ENCODE measurements around the gene MYLK. TPM values are rescaled to one million over a fixed set of nuclear protein-coding genes. Genes with fewer than 3 reads are reported as not detected.

The MYLK gene
- polyA plus RNA-seq, 3 donors from 2014 or later: 0.36 to 3.7 (median 0.89) TPM

DNA sequence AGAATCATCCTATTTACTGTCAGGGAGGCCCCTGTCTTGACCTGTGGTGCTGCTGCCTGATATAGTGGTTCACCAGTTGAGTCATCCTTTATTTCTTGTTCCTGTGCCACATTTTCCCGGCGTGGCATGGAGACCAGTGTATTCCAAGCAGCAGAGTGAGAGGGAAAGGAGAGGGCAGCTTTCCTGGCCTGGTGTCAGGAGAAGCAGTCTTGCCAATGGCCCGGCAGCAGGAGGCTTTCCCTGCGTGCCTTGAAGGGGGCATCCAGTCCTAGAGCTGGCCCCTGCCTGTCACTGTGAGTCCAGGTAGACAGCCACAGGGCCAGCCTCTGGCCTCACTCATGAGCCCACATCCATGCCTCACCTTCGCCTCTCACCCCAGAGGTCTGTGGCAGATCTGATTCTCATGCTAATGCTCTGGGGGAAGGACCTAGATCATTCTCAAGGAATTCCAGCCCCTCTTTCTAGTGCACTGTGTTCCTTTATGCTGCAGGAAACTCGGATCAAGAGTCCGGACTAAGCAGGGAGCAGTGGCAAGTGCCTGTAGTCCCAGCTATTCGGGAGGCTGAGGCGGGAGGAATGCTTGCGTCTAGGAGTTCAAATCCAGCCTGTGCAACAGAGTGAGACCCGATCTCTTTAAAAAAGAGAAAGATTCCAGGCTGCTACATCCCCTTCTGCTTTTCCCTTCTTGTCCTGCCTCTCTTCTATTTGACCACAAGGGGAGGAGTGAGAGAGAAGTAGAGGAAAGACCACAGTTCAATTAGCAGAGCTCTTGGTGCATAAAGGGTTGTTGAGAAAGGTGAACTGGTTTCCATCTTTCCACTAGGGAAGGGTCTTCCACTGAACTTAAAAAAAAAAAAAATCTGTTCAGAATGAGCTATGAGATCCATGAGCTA lies 232.4 kb downstream of the MYLK start:
- no peak overlapping the region for H3K4me3 Mint-ChIP-seq
- H3K9me3 Mint-ChIP-seq: peaks cover 0 to under 1% (median 0%) of the 10 kb centered on the region in 6 donors
- H3K27ac Mint-ChIP-seq: no peak overlapping the region
- H3K36me3 Mint-ChIP-seq: no peaks in the 10 kb centered on the region
- no peaks in the 10 kb centered on the region for H3K4me1 Mint-ChIP-seq
- H3K27me3 Mint-ChIP-seq (ENCODE audit: low read depth in 3 of 3): peaks cover 2 to 4% (median 3%) of the 10 kb centered on the region in 3 donors
- no peak for DNase-seq

DNA sequence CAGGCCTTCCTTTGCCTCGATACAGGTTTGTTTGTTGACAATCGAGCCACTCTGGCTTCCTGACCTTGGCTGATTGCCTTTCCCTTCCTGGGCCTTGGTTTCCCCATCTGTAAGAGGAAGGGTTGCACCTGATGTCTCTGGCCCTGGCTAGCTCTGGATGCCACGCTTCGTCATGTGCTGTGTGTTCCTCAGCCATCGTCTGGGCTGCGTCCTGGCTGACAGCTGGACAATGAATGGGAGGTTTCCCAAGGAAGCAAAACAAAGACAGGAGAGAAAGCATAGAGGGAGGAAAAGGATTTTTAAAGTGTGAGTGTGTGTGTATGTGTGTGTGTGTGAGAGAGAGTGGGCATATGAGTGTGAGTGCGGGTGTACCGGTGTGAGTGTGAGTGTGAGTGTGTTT lies 234.0 kb downstream of the MYLK start:
- Mint-ChIP-seq H3K36me3 (no peaks in the 10 kb centered on the region), H3K9me3 (peaks cover 0 to 2% (median 0%) of the 10 kb centered on the region in 6 donors), H3K4me3 (no peak overlapping the region), H3K4me1 (no peaks in the 10 kb centered on the region), H3K27ac (no peak overlapping the region), H3K27me3 (ENCODE audit: low read depth in 3 of 3) (peaks cover 2 to 3% (median 2%) of the 10 kb centered on the region in 3 donors)
- DNase-seq: no peak

GRCh38 chr3:123648696-123649405 lies 235.3 kb downstream of the MYLK start:
- no peak for DNase-seq
- H3K27ac Mint-ChIP-seq: no peak overlapping the region
- H3K4me3 Mint-ChIP-seq: no peak overlapping the region
- H3K36me3 Mint-ChIP-seq: no peaks in the 10 kb centered on the region
- H3K9me3 Mint-ChIP-seq: peaks cover 0 to 2% (median 0%) of the 10 kb centered on the region in 6 donors
- no peaks in the 10 kb centered on the region for H3K4me1 Mint-ChIP-seq
- H3K27me3 Mint-ChIP-seq (ENCODE audit: low read depth in 3 of 3): peaks cover 0 to 3% (median 2%) of the 10 kb centered on the region in 3 donors

- Mint-ChIP-seq H3K27ac (no peak overlapping the region), H3K4me1 (no peaks in the 10 kb centered on the region), H3K36me3 (no peaks in the 10 kb centered on the region), H3K27me3 (ENCODE audit: low read depth in 3 of 3) (peaks cover 0 to 6% (median 3%) of the 10 kb centered on the region in 3 donors), H3K9me3 (peaks cover 0 to 2% (median 0%) of the 10 kb centered on the region in 6 donors), H3K4me3 (no peak overlapping the region)
- no peak for DNase-seq
Measured at GRCh38 chr3:123644358-123644757, 239.8 kb downstream of the MYLK start.

- no peaks in the 10 kb centered on the region for H3K36me3 Mint-ChIP-seq
- no peaks in the 10 kb centered on the region for H3K4me1 Mint-ChIP-seq
- no peak for DNase-seq
- H3K27me3 Mint-ChIP-seq (ENCODE audit: low read depth in 3 of 3): peaks cover 0 to 6% (median 3%) of the 10 kb centered on the region in 3 donors
- H3K4me3 Mint-ChIP-seq: no peak overlapping the region
- H3K27ac Mint-ChIP-seq: no peak overlapping the region
- peaks cover 0 to 2% (median 0%) of the 10 kb centered on the region in 6 donors for H3K9me3 Mint-ChIP-seq
Measured at GRCh38 chr3:123642957-123643330, 241.2 kb downstream of the MYLK start.

- H3K4me1 Mint-ChIP-seq: no peaks in the 10 kb centered on the region
- H3K4me3 Mint-ChIP-seq: no peak overlapping the region
- peak in 2 of 3 donors; percentile 19 to 25 for DNase-seq
- H3K27me3 Mint-ChIP-seq (ENCODE audit: low read depth in 3 of 3): peaks cover 0 to 6% (median 3%) of the 10 kb centered on the region in 3 donors
- no peak overlapping the region for H3K27ac Mint-ChIP-seq
- H3K9me3 Mint-ChIP-seq: peaks cover 0 to 2% (median 0%) of the 10 kb centered on the region in 6 donors
- no peaks in the 10 kb centered on the region for H3K36me3 Mint-ChIP-seq
Measured at GRCh38 chr3:123642182-123642956, 241.8 kb downstream of the MYLK start.

GRCh38 chr3:123641505-123641904 lies 242.6 kb downstream of the MYLK start:
- Mint-ChIP-seq H3K9me3 (peaks cover 0 to 2% (median 0%) of the 10 kb centered on the region in 6 donors), H3K4me3 (no peak overlapping the region), H3K27me3 (ENCODE audit: low read depth in 3 of 3) (peaks cover 0 to 6% (median 3%) of the 10 kb centered on the region in 3 donors), H3K27ac (no peak overlapping the region), H3K36me3 (no peaks in the 10 kb centered on the region), H3K4me1 (no peaks in the 10 kb centered on the region)
- no peak for DNase-seq

- DNase-seq: no peak
- no peak overlapping the region for H3K27ac Mint-ChIP-seq
- H3K4me3 Mint-ChIP-seq: no peak overlapping the region
- H3K36me3 Mint-ChIP-seq: no peaks in the 10 kb centered on the region
- H3K4me1 Mint-ChIP-seq: no peaks in the 10 kb centered on the region
- peaks cover 0 to 4% (median 3%) of the 10 kb centered on the region in 3 donors for H3K27me3 Mint-ChIP-seq (ENCODE audit: low read depth in 3 of 3)
- H3K9me3 Mint-ChIP-seq: peaks cover 0 to 2% (median 0%) of the 10 kb centered on the region in 6 donors
Measured at GRCh38 chr3:123640740-123641462, 243.2 kb downstream of the MYLK start.

DNA sequence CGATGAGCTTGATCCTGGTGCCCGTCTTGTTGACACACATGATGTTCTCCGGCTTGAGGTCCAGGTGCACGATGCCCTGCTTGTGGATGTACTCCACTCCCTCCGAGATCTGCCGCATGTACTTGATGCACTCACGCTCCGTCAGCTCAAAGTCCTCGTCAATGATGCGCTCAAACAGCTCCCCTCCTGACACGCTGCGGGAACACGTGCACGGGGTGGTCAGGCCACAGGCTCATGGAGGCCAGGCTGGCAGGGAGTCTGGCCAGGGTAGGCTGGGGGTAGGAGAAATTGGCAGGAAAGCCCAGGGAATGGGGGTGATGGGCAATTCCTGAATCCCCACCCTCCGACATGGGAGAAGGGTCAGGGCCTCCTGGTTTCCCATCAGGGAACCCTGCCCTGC lies 243.8 kb downstream of the MYLK start:
- Mint-ChIP-seq H3K4me1 (no peaks in the 10 kb centered on the region), H3K9me3 (peaks cover 0 to 2% (median 0%) of the 10 kb centered on the region in 6 donors), H3K27ac (no peak overlapping the region), H3K27me3 (ENCODE audit: low read depth in 3 of 3) (peaks cover 0 to 4% (median 3%) of the 10 kb centered on the region in 3 donors), H3K4me3 (no peak overlapping the region), H3K36me3 (peaks cover 0 to 3% (median 3%) of the 10 kb centered on the region in 3 donors)
- no peak for DNase-seq

- DNase-seq: no peak
- Mint-ChIP-seq H3K36me3 (peaks cover 0 to 4% (median 3%) of the 10 kb centered on the region in 3 donors), H3K27me3 (ENCODE audit: low read depth in 3 of 3) (peaks cover 0 to 4% (median 3%) of the 10 kb centered on the region in 3 donors), H3K4me1 (no peaks in the 10 kb centered on the region), H3K9me3 (no peaks in the 10 kb centered on the region), H3K4me3 (no peak overlapping the region), H3K27ac (no peak overlapping the region)
Measured at GRCh38 chr3:123638936-123639689, 245.0 kb downstream of the MYLK start.

- H3K27ac Mint-ChIP-seq: no peak overlapping the region
- no peaks in the 10 kb centered on the region for H3K4me1 Mint-ChIP-seq
- H3K9me3 Mint-ChIP-seq: no peaks in the 10 kb centered on the region
- H3K27me3 Mint-ChIP-seq (ENCODE audit: low read depth in 3 of 3): peaks cover 0 to 4% (median 0%) of the 10 kb centered on the region in 3 donors
- DNase-seq: no peak
- H3K4me3 Mint-ChIP-seq: no peak overlapping the region
- H3K36me3 Mint-ChIP-seq: peaks cover 0 to 6% (median 4%) of the 10 kb centered on the region in 3 donors
Measured at GRCh38 chr3:123637841-123638240, 246.3 kb downstream of the MYLK start.

DNA sequence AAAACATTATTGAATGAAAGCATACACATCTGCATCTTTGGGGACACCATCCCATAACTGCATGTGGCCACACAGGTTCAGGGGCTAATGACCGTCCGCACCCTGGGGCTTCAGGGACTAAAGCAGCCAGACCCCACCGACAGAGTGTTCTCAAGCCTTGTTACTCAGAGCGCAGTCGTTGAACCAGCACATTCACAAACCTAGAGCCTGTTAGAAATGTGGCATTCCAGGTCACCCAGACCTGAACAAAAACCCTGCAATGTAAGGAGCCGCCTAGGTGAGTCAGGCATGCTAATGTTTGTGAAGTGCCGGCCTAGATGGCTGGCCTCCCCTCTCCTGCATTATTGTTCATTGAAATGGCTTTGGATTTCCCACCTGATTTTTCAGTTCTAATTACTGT lies 247.0 kb downstream of the MYLK start:
- peaks cover 0 to 2% (median 0%) of the 10 kb centered on the region in 3 donors for H3K27me3 Mint-ChIP-seq (ENCODE audit: low read depth in 3 of 3)
- peaks cover 4 to 7% (median 6%) of the 10 kb centered on the region in 3 donors for H3K36me3 Mint-ChIP-seq
- no peaks in the 10 kb centered on the region for H3K4me1 Mint-ChIP-seq
- no peak overlapping the region for H3K27ac Mint-ChIP-seq
- no peak for DNase-seq
- H3K4me3 Mint-ChIP-seq: no peak overlapping the region
- no peaks in the 10 kb centered on the region for H3K9me3 Mint-ChIP-seq

All from immature natural killer cell (primary cell).